LNCaP clone FGC (cell line): Measurements from ENCODE around the gene MYH7B.
A peak's percentile ranks its signal among the peaks of the same experiment; 100 is the strongest.

Experiments
- DNase-seq: peaks from one replicate; pipeline ENCODE4 v3.0.0-alpha.2; 2011; ENCODE audit warnings: low read depth
- H3K4me3 ChIP-seq: 2 replicates; pipeline ENCODE4 v1.5.1; 2011; ENCODE audit warnings: mild to moderate bottlenecking, low read depth, low read length, control low read depth
- TF ChIP-seq, protein P1 (sequence below): IDR thresholded peaks from 2 replicates; pipeline ENCODE4 v1.5.1; 2012; ENCODE audit warnings: mild to moderate bottlenecking; ENCODE audit not compliant: control insufficient read depth, insufficient read depth; ENCODE audit errors: extremely low read depth

Gene MYH7B

DNA sequence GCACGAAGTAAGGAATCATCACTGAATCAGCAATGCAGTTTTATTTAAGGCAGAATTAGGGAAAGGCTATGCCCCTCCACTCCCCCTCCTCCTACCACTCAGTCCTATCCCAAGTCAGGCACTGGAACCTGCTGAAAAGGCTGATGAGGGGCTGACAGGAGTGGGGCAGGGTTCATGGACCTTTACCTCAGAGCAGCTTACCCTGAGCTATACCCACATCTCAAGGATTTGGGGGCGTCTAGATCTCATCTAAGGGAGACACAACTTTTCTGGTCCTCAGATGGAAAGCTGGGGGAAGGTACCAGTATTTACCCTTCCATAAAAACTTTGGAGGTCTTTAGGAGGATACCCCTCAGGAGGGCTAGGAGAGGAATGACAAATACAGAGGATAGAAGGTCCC lies 27.3 kb upstream of the MYH7B start:
- TF ChIP-seq, protein P1, sequence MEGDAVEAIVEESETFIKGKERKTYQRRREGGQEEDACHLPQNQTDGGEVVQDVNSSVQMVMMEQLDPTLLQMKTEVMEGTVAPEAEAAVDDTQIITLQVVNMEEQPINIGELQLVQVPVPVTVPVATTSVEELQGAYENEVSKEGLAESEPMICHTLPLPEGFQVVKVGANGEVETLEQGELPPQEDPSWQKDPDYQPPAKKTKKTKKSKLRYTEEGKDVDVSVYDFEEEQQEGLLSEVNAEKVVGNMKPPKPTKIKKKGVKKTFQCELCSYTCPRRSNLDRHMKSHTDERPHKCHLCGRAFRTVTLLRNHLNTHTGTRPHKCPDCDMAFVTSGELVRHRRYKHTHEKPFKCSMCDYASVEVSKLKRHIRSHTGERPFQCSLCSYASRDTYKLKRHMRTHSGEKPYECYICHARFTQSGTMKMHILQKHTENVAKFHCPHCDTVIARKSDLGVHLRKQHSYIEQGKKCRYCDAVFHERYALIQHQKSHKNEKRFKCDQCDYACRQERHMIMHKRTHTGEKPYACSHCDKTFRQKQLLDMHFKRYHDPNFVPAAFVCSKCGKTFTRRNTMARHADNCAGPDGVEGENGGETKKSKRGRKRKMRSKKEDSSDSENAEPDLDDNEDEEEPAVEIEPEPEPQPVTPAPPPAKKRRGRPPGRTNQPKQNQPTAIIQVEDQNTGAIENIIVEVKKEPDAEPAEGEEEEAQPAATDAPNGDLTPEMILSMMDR = no peak
- DNase-seq = no peak

DNA sequence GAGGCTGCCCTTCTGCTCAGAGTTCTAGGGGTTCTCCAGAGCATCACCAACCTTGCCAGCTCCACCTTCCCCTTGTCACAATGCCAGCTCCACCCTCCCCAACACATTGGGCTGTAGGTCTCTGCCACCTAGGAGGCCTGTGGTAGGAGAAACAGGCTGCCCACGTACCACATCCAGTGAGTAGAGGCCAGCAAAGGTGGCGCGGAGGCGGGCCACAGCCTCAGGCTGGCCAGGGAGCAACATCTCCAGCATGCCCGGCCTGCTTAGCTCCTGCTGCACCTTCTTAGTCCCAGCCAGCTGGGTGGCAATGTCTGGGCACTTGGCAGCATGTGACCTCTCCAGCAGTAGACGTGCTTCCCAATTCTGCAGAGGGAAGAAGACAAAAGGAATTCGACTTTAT lies 23.9 kb upstream of the MYH7B start:
- TF ChIP-seq, protein P1 = no peak
- DNase-seq = no peak
- H3K4me3 ChIP-seq = no peak overlapping the region

More for the DNA sequence above, 27.3 kb upstream of the MYH7B start:
- H3K4me3 ChIP-seq = no peak overlapping the region

DNA sequence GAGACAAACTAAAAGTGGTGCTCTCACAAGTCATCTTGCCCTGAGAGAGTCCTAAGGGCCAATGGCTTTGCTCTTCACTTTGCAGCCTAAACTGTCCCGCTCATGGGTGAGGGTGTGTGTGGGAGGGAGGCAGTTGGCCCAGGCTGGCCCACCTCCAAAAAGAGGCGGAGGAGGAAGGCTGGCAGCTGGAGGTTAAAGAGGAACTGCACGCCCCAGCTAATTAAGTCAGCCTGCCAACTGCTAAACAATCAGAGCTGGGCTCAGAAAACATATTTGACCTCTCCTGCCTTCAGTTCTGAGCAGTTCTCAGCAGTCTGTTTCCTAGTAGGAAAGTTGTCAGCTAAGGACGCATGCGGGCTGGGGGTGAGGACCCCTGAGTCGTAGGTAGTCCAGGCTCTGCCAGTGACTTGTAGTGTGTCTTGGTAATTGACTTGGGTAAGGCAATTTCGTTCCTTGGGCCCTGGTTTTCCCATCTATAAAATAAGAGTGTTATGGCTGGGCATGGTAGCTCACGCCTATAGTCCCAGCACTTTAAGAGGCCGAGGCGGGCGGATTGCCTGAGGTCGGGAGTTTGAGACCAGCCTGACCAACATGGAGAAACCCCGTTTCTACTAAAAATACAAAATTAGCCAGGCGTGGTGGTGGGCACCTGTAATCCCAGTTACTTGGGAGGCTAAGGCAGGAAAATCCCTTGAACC lies 17.1 kb upstream of the MYH7B start:
- peak; percentile 48 for DNase-seq
- TF ChIP-seq, protein P1 = no peak
- H3K4me3 ChIP-seq = no peak overlapping the region

DNA sequence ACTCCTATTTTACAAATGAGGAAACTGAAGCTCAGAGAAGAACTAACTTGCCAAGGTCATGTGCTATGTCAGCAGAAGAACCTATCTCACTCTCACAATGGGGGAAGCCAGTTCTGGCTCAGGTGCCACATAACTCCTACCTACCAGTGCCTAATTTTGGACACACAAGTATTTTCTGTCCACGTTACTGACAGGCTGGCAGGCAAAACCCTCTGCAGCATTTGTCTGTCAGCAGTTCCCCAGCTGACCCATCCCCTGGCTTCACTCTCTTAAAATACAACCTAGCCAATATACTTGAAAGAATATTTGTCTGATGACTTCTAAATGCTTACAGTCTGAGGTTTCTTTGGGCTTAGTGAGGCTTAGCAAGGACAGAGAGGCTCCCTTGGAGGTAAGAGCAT lies 15.6 kb upstream of the MYH7B start:
- no peak overlapping the region for H3K4me3 ChIP-seq
- TF ChIP-seq, protein P1 = no peak
- DNase-seq = no peak

DNA sequence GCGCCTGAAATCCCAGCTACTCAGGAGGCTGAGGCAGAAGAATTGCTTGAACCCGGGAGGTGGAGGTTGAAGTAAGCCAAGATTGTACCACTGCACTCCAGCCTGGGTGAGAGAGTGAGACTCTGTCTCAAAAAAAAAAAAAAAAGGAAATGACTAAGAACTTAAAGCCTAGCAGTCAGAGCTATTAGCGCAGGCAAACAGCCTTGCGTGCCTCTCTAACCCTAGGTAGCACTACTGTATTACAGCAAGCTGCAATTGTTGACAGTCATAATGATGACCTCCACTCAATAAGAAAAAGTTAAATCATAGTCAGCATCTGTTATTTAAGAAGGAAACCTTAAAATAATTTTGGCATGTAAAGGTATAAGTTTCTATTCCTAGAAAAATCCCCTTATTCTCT lies 14.4 kb upstream of the MYH7B start:
- TF ChIP-seq, protein P1 = no peak
- no peak for DNase-seq
- no peak overlapping the region for H3K4me3 ChIP-seq

DNA sequence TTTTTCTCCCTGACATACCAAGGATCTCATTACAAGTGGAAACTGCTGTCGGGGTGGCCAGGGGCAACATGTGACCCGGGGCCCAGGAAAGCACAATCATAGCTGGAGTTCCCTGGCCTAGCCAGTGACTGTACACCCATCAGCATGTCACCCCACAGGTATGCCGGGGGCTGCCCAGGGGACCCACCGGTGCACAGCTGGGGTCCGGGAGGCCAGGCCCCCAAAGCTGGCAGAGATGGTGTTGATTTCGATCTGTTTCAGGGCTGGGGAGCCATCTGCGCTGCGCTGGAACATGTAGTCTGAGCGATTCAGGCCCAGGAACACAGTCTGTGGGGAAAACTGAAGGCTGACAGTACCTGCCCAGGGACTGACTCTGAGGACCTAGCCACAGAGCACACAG lies 13.4 kb upstream of the MYH7B start:
- no peak for DNase-seq
- TF ChIP-seq, protein P1 = no peak
- no peak overlapping the region for H3K4me3 ChIP-seq
